ENCODE results near the gene GPR153.
A peak's percentile ranks its signal among the peaks of the same experiment; 100 is the strongest.

GPR153 gene

GRCh38 chr1:6268415-6268814 lies 7.5 kb upstream of the GPR153 start:
- DNase-seq = peak in 1 of 2 experiments; percentile 54

- DNase-seq = no peak
These were observed 6.9 kb upstream of the GPR153 start for GRCh38 chr1:6267686-6268322.

- no peak for DNase-seq
These were observed 5.7 kb upstream of the GPR153 start for GRCh38 chr1:6266641-6267040.

GRCh38 chr1:6265151-6265550 lies 4.3 kb upstream of the GPR153 start:
- no peak for DNase-seq

- DNase-seq = no peak
These were observed 2.8 kb upstream of the GPR153 start for GRCh38 chr1:6263716-6264115.

GRCh38 chr1:6262555-6263420 lies 1.9 kb upstream of the GPR153 start:
- DNase-seq = no peak

GRCh38 chr1:6261615-6261995 lies 707 bp upstream of the GPR153 start:
- peak in 1 of 2 experiments; percentile 58 for DNase-seq

- DNase-seq = peak in 1 of 2 experiments; percentile 71
These were observed 414 bp downstream of the GPR153 start for GRCh38 chr1:6260433-6260934.

GRCh38 chr1:6259491-6260362 lies 1.2 kb downstream of the GPR153 start:
- DNase-seq = peak; percentile 45 to 87

- DNase-seq = no peak
These were observed 2.2 kb downstream of the GPR153 start for GRCh38 chr1:6258675-6259074.

- DNase-seq = no peak
These were observed 3.3 kb downstream of the GPR153 start for GRCh38 chr1:6257541-6258069.

GRCh38 chr1:6256645-6257044 lies 4.3 kb downstream of the GPR153 start:
- no peak for DNase-seq

- DNase-seq = no peak
These were observed 6.2 kb downstream of the GPR153 start for GRCh38 chr1:6254691-6255090.

GRCh38 chr1:6253380-6253779 lies 7.5 kb downstream of the GPR153 start:
- DNase-seq = no peak

GRCh38 chr1:6252374-6252710 lies 8.6 kb downstream of the GPR153 start:
- DNase-seq = no peak

GRCh38 chr1:6251681-6252373 lies 9.1 kb downstream of the GPR153 start:
- no peak for DNase-seq

GRCh38 chr1:6251233-6251632 lies 9.7 kb downstream of the GPR153 start:
- DNase-seq = no peak

- peak in 1 of 2 experiments; percentile 58 for DNase-seq
These were observed 10.9 kb downstream of the GPR153 start for GRCh38 chr1:6249739-6250689.

- peak in 1 of 2 experiments; percentile 67 for DNase-seq
These were observed 11.8 kb downstream of the GPR153 start for GRCh38 chr1:6248932-6249738.

GRCh38 chr1:6248161-6248776 lies 12.6 kb downstream of the GPR153 start:
- DNase-seq = no peak
